Activated CD4-positive, alpha-beta T cell treated with anti-CD3 and anti-CD28 coated beads, Interleukin-2, amount 10 ng/mL, durations not matched to agents 7 days and 5 days (primary cell): Measurements from ENCODE around the gene POLG. TPM values are rescaled to one million over a fixed set of nuclear protein-coding genes. Genes with fewer than 3 reads are reported as not detected.

ENCODE experiments used
- CTCF ChIA-PET: fragments of 350-600 bp; sonication (Branson Sonifier 250); formaldehyde crosslinking; loops from one replicate; lab custom pipeline; 2021; ENCODE audit warnings: antibody characterized with exemption; lab: Charles Lee
- POLR2A ChIA-PET: fragments of 350-600 bp; sonication (Branson Sonifier 250); formaldehyde crosslinking; loops from one replicate; lab custom pipeline; 2021; ENCODE audit warnings: antibody characterized with exemption; lab: Charles Lee
- DNase-seq: peaks from one replicate; pipeline ENCODE4 v3.0.0-alpha.2; 2020
- H3K27ac Mint-ChIP-seq: one replicate; pipeline ENCODE4 v1.8.0; 2021; ENCODE audit warnings: mild to moderate bottlenecking, moderate library complexity, mixed read lengths
- H3K27me3 Mint-ChIP-seq: one replicate; pipeline ENCODE4 v1.8.0; 2021; ENCODE audit warnings: mixed read lengths
- H3K36me3 Mint-ChIP-seq: one replicate; pipeline ENCODE4 v1.8.0; 2021; ENCODE audit warnings: low read depth, mixed read lengths
- H3K4me1 Mint-ChIP-seq: one replicate; pipeline ENCODE4 v1.8.0; 2021; ENCODE audit warnings: mixed read lengths
- H3K4me3 Mint-ChIP-seq: one replicate; pipeline ENCODE4 v1.8.0; 2021; ENCODE audit warnings: mild to moderate bottlenecking, moderate library complexity, mixed read lengths
- H3K9me3 Mint-ChIP-seq: one replicate; pipeline ENCODE4 v1.8.0; 2021; ENCODE audit warnings: mixed read lengths
- total RNA-seq, 2 experiments: library from RNA; stranded (reverse); gene quantifications; one replicate each; pipeline ENCODE4 v1.2.3, GENCODE V29; 2021

Gene POLG
- total RNA-seq, 2 experiments from 2014 or later = 85.6 to 105 TPM

DNA sequence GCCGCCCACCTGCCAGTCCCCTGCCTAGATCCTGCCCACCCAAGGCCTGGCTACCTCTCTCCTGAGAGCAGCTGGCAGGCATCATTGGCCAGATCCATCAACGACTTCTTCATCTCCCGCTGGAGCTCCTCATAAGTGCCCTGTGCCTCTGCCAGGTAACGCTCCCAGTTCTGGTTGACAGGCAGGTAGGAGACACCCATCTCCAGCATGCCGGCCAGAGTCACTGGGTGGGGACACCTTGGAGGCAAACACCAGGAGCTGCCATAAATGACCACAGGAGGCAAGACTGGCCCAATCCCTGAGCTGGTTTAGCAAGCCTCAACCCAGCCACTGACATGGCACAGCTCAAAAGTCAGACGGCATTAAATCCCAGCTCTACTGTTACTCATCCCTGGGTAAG is 7.5 kb downstream of the POLG start:
- DNase-seq = no peak
- Mint-ChIP-seq H3K27ac (peak overlapping the region; percentile 46), H3K9me3 (no peaks in the 10 kb centered on the region), H3K36me3 (peaks cover 77% of the 10 kb centered on the region), H3K27me3 (no peaks in the 10 kb centered on the region), H3K4me1 (peaks cover 36% of the 10 kb centered on the region), H3K4me3 (no peak overlapping the region)
- ChIA-PET CTCF (interaction anchor here (1.8 kb wide), 1 partner anchor 22 kb away, joined by 5 read pairs; no protein-coding TSS in a partner anchor), POLR2A (no interaction called here)

DNA sequence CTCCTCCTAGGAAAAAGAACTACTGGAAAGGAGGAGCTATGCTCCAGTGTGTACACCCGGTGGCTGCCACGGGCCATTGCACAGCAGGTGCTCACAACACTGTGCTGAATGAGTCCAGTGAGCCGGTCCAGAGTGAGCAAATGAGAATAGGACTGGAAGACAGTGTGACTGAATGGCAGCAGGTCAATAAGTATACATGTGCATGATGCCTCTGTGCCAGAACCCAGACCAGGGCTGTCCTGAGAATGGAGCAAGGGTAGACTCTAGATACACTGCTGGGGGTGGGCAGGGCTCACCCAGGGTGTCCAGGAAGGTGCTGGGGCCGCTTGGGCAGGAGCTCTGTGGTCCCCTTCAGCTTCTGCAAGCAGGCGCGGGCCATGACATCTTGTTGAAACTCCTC is 8.3 kb downstream of the POLG start:
- no peaks in the 10 kb centered on the region for H3K9me3 Mint-ChIP-seq
- H3K4me1 Mint-ChIP-seq = peaks cover 28% of the 10 kb centered on the region
- DNase-seq = no peak
- no peak overlapping the region for H3K27ac Mint-ChIP-seq
- CTCF ChIA-PET = interaction anchor here (1.8 kb wide), 1 partner anchor 21 kb away, joined by 5 read pairs; no protein-coding TSS in a partner anchor
- no peaks in the 10 kb centered on the region for H3K27me3 Mint-ChIP-seq
- peaks cover 74% of the 10 kb centered on the region for H3K36me3 Mint-ChIP-seq
- POLR2A ChIA-PET = no interaction called here
- no peak overlapping the region for H3K4me3 Mint-ChIP-seq

DNA sequence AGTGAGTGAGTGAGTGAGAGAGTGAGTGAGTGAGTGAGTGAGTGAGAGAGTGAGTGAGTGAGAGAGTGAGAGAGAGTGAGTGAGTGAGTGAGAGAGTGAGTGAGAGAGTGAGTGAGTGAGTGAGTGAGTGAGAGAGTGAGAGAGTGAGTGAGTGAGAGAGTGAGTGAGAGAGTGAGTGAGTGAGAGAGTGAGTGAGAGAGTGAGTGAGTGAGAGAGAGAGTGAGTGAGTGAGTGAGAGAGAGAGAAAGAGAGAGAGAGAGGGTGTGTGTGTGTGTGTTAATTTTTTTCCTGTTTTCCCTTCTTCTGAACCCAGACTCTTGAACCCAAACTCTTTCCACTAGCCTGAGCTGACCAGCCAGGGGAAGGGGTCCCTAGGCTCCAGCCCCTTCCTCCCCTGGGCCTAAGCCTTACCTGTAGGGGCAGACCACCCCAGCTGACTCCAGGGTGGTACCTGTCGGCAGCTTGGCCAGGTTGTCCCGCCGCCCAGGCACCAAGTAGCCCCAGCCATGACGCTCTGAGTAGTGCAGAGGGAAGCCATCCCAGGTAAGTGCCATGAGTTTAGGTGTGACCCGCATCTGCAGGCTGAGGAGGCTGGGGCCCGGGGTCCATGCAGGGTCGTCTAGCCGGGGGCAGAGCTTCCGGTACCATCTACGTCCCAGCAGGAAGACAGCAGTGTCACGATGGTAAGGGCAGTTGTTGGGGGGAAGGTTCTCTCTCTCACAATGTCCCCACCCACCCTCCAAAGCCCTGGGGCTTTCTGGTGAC is 9.4 kb downstream of the POLG start:
- Mint-ChIP-seq H3K4me1 (peaks cover 17% of the 10 kb centered on the region), H3K9me3 (no peaks in the 10 kb centered on the region), H3K4me3 (no peak overlapping the region), H3K27ac (no peak overlapping the region), H3K36me3 (peaks cover 69% of the 10 kb centered on the region), H3K27me3 (no peaks in the 10 kb centered on the region)
- DNase-seq = no peak
- POLR2A ChIA-PET = no interaction called here
- CTCF ChIA-PET = interaction anchor here (0.6 to 1.6 kb wide), 3 partner anchors 15 to 257 kb away, joined by 3 to 6 read pairs (median 5); no protein-coding TSS in a partner anchor

DNA sequence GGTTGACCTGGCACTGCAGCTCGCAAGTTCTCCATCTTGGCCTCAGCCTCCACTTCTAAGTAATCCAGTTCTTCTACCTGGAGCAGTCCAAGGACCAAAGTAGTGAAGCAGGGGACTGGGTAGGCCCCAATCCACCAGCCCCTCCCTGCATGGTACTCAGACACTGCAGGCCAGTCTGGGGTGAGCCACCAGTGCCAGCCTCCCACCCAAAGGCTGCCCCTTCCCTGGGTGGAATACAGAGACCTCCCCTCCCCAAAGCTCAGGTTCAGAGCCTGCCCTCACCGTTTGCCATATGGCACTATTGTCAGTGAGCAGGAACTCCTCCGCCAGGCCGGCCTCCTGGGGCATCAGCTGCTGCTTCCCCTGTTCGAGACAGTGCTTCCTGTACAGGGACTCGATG is 10.8 kb downstream of the POLG start:
- peaks cover 68% of the 10 kb centered on the region for H3K36me3 Mint-ChIP-seq
- ChIA-PET POLR2A (no interaction called here), CTCF (interaction anchor here (0.8 to 1.6 kb wide), 3 partner anchors 9 to 117 kb away, joined by 3 to 5 read pairs (median 3); no protein-coding TSS in a partner anchor)
- no peaks in the 10 kb centered on the region for H3K9me3 Mint-ChIP-seq
- H3K4me1 Mint-ChIP-seq = peaks cover 4% of the 10 kb centered on the region
- H3K27ac Mint-ChIP-seq = no peak overlapping the region
- no peak overlapping the region for H3K4me3 Mint-ChIP-seq
- no peaks in the 10 kb centered on the region for H3K27me3 Mint-ChIP-seq
- DNase-seq = no peak

DNA sequence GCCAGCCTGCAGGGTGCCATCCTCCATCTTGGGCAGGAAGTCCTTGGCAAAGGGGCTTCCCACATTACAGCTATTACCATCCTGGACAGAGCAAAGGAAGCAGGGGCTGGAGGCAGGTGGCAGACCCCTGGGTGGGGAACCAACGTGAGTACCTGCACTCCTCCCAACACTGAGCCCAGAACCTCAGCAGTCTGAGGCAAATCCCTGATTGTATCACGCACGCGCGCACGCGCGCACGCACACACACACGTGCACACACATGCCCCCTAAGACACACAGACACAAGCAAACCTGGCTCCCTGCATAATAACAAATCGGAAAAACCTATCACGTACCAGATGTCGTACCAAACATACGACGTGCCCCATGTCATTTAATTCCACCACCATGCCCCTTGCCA is 11.8 kb downstream of the POLG start:
- Mint-ChIP-seq H3K4me3 (no peak overlapping the region), H3K36me3 (peaks cover 69% of the 10 kb centered on the region), H3K9me3 (no peaks in the 10 kb centered on the region), H3K27ac (no peak overlapping the region), H3K4me1 (no peaks in the 10 kb centered on the region), H3K27me3 (no peaks in the 10 kb centered on the region)
- CTCF ChIA-PET = interaction anchor here (0.6 to 1.2 kb wide), 2 partner anchors 11 to 1614 kb away, joined by 3 read pairs; no protein-coding TSS in a partner anchor
- DNase-seq = no peak
- POLR2A ChIA-PET = no interaction called here

DNA sequence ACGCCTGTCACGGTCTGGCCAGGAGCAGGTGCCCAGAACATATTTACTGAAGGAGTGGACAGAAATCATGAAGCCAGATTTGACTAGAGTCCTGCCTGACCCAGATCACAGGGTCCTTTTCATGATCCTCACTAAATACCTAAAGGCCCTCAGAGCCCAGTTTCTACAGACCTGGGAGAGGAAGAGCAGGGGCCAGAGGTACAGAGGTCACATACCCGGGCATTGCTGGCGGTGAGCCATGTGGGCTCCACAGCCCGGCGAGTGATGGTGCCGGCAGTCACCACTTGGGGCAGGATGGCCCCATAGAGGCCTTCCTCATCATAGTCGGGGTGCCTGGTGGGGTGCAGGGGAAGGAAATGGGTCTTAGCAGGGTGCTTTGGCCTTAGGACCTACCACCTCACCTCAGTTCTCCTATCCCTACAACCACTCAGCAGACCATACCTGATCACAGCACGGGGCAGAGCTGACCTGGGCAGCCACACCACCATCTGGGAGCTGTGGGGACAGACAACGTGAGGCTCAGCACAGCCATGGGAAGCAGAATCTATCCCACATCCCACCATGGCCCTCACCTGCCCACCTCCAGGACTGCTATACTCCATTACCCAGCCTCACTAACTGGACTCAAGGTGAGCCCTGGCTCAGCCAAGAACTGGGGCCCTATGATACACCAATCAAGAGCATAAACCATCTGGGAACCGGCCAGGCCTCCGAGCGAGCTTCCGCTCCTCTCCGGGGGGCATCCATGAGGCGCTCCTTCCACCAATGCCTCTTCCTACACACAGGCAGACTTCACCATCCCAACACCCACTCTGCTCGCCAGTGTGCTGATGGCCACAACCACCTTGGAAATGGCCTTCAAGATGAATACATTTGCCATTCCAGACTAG is 12.9 kb downstream of the POLG start:
- CTCF ChIA-PET = interaction anchor here (0.6 to 1.1 kb wide), 2 partner anchors 8 to 264 kb away, joined by 3 to 5 read pairs; no protein-coding TSS in a partner anchor
- no peaks in the 10 kb centered on the region for H3K27me3 Mint-ChIP-seq
- no peak for DNase-seq
- H3K36me3 Mint-ChIP-seq = peaks cover 70% of the 10 kb centered on the region
- POLR2A ChIA-PET = interaction anchor here (0.7 kb wide), 1 partner anchor 8 kb away, joined by 5 read pairs; no protein-coding TSS in a partner anchor
- no peaks in the 10 kb centered on the region for H3K9me3 Mint-ChIP-seq
- H3K27ac Mint-ChIP-seq = peak overlapping the region; percentile 25
- no peak overlapping the region for H3K4me3 Mint-ChIP-seq
- peaks cover 3% of the 10 kb centered on the region for H3K4me1 Mint-ChIP-seq

DNA sequence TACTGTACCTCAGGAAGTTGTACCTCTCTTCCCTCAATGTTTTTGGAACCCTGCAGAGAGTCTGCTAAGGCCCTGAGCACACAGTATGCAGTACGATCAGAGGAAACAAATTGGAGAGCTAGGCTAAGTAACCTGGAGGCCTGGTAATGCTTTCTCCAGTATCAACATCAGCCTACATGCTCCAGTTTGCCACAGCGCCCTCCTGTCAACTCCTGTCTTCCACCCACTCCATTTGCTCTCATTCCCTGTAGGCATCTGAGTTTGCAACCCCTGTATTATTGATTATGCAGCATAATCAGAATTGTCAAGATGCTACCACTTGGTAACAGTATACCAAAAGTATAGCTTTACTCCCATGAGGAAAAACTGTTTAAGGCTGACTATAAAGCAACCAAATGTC is 14.4 kb downstream of the POLG start:
- H3K4me3 Mint-ChIP-seq = no peak overlapping the region
- peaks cover 72% of the 10 kb centered on the region for H3K36me3 Mint-ChIP-seq
- ChIA-PET POLR2A (no interaction called here), CTCF (interaction anchor here (0.5 to 1.1 kb wide), 3 partner anchors 10 to 823 kb away, joined by 5 to 8 read pairs (median 6); no protein-coding TSS in a partner anchor)
- DNase-seq = no peak
- no peaks in the 10 kb centered on the region for H3K27me3 Mint-ChIP-seq
- H3K27ac Mint-ChIP-seq = no peak overlapping the region
- H3K9me3 Mint-ChIP-seq = no peaks in the 10 kb centered on the region
- H3K4me1 Mint-ChIP-seq = peaks cover 11% of the 10 kb centered on the region

DNA sequence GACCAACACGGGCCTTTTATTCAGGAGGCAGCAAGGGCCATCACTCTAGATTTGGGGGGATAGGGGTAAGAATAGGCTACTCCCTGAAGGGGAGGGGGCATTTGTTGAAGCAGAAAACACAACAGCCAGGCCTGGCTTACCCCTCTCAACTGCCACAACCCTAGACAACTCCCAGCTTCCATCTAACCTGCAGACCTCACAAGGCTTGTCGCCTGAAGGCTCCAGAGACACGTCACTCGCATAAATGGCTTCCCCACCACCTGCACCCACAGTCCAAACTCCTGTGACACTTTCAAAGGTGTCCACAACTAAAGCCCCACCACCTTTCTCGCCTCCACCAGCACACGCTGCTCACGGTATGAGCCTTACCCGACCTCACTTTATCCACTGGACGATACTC is 14.9 kb downstream of the POLG start:
- ChIA-PET POLR2A (no interaction called here), CTCF (interaction anchor here (0.5 to 1.5 kb wide), 5 partner anchors 10 to 823 kb away, joined by 4 to 8 read pairs (median 4); no protein-coding TSS in a partner anchor)
- Mint-ChIP-seq H3K36me3 (peaks cover 73% of the 10 kb centered on the region), H3K27ac (no peak overlapping the region), H3K9me3 (no peaks in the 10 kb centered on the region), H3K4me3 (no peak overlapping the region), H3K27me3 (no peaks in the 10 kb centered on the region), H3K4me1 (peaks cover 14% of the 10 kb centered on the region)
- DNase-seq = no peak

DNA sequence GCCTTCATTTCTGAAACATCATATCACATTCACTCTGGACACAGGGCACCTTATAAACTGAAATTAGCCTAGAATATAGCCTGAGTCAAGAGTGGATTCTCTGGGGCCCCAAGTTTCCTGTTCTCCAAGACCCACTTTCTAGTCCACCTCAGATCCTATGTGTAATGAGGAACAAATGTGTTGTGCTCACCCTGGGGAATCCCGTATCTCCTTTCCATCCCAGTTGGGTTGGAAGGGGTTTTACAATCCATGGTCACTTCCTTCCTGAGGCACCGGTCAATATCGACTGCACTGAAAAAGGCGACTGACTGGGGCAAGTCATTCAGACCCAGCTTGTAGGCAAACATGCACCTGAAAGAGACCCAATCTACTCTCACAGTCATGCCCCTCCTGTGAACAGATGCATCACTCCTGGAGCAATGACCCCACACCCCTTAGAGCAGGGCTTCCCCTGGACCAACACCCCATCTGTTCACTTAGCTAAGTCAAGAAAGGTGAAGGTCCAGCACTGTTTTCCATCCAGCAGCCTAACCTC is 17.4 kb downstream of the POLG start:
- no peak for DNase-seq
- Mint-ChIP-seq H3K27ac (peak overlapping the region; percentile 36), H3K4me1 (peaks cover 28% of the 10 kb centered on the region), H3K36me3 (peaks cover 69% of the 10 kb centered on the region), H3K4me3 (no peak overlapping the region), H3K27me3 (no peaks in the 10 kb centered on the region), H3K9me3 (no peaks in the 10 kb centered on the region)
- ChIA-PET CTCF (interaction anchor here (0.8 to 1.5 kb wide), 3 partner anchors 12 to 110 kb away, joined by 4 to 5 read pairs (median 4); no protein-coding TSS in a partner anchor), POLR2A (no interaction called here)

DNA sequence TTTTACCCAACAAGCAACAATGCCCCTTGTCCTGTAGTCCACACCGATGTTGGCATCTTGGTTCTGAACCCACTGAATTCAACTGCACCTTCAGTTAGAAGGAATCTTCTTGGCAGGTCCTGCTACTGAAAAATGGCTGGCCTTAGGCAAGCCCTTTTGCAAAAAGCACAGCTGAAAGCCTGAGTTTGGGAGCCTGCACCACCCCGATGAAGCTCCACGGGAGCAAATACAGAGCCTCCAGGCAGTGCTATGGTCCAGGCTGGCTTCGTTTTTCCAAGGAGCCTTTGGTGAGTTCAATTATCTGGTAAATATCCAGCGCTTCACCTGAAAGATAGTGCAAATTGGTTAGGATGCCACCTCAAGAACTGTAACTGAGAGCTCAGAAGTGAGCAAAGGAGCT is 18.1 kb downstream of the POLG start:
- ChIA-PET CTCF (interaction anchor here (1.5 kb wide), 1 partner anchor 13 kb away, joined by 4 read pairs; no protein-coding TSS in a partner anchor), POLR2A (no interaction called here)
- H3K4me1 Mint-ChIP-seq = peaks cover 28% of the 10 kb centered on the region
- no peak overlapping the region for H3K27ac Mint-ChIP-seq
- H3K4me3 Mint-ChIP-seq = no peak overlapping the region
- DNase-seq = no peak
- H3K9me3 Mint-ChIP-seq = no peaks in the 10 kb centered on the region
- peaks cover 72% of the 10 kb centered on the region for H3K36me3 Mint-ChIP-seq
- no peaks in the 10 kb centered on the region for H3K27me3 Mint-ChIP-seq

DNA sequence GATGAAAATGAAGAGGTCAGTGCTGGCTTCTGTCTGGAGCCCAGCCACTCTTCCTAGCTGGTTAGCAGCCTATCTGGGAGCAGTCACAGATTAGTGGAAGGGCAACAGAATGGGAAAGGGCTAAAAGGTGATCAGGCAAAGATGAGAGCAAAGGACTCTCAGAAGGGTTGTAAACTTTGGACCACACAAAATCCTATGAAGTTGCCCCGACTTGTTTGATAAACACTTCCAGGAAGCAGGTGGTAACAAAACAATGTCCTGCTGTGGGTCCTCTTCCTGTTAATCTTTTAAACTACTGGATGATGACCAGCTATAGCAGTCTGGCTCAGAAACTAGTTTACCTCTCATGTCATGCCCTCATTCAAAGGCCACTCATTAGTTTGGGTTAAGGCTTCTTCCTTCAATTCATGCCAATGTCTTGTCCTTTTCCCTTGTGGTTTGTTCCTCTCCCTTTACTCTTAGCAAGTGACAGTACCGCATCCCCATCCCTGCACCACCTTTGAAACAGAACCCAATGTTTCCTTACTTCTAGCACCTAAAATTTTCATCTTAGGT is 19.2 kb downstream of the POLG start:
- H3K36me3 Mint-ChIP-seq = peaks cover 71% of the 10 kb centered on the region
- no peak for DNase-seq
- H3K27me3 Mint-ChIP-seq = no peaks in the 10 kb centered on the region
- POLR2A ChIA-PET = no interaction called here
- CTCF ChIA-PET = interaction anchor here (0.5 to 1.0 kb wide), 2 partner anchors 10 to 45 kb away, joined by 4 read pairs; no protein-coding TSS in a partner anchor
- H3K4me3 Mint-ChIP-seq = no peak overlapping the region
- peaks cover 28% of the 10 kb centered on the region for H3K4me1 Mint-ChIP-seq
- peak overlapping the region; percentile 3 for H3K27ac Mint-ChIP-seq
- no peaks in the 10 kb centered on the region for H3K9me3 Mint-ChIP-seq

DNA sequence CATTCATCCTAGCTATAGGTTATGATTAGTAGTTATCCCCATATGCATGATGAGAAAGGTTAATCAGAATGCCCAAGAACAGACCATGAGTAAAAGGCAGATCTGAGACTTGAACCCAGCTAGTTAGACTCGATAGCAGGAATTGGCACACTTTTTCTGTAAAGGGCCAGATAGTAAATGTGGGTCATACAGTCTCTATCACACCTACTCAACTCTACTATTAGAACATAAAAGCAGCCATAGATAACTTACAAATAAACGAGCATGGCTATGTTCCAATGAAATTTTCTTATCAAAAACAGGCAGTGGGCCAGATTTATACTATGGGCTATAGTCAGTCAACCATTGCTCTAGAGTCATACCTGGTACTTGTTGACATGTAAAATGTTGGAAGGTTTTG is 24.6 kb downstream of the POLG start:
- no peak for DNase-seq
- Mint-ChIP-seq H3K36me3 (peaks cover 74% of the 10 kb centered on the region), H3K4me1 (peaks cover 15% of the 10 kb centered on the region), H3K27me3 (no peaks in the 10 kb centered on the region), H3K4me3 (no peak overlapping the region), H3K27ac (no peak overlapping the region), H3K9me3 (no peaks in the 10 kb centered on the region)
- ChIA-PET POLR2A (no interaction called here), CTCF (interaction anchor here (0.8 to 1.3 kb wide), 3 partner anchors 9 to 82 kb away, joined by 3 to 5 read pairs (median 4); no protein-coding TSS in a partner anchor)
